Prostate gland (tissue), 2 donors: Measurements from ENCODE around the gene USP51. TPM values are rescaled to one million over a fixed set of nuclear protein-coding genes. Genes with fewer than 3 reads are reported as not detected.

ENCODE experiments used
- microRNA-seq: library from miRNA; unstranded; fragments of <30 nt; microRNA quantifications from one replicate; pipeline ENCODE4, GENCODE V29; 2016
- small RNA-seq, 2 donors: library from RNA; depleted of rRNA; stranded (forward); fragments of <200 nt; gene quantifications; one replicate each; pipeline ENCODE3, GENCODE V24; 2016
- total RNA-seq, 2 donors: library from RNA; depleted of rRNA; stranded (reverse); fragments of >200 nt; gene quantifications; one replicate each; pipeline ENCODE4 v1.1.0, GENCODE V29; 2016

USP51 gene
- total RNA-seq, 2 donors from 2014 or later = 1.0 to 8.5 TPM

Small RNAs within 50 kb of the gene (microRNA-seq; reads per million reads assigned to microRNA genes)
- gene MIR4536-1 (not detected), gene MIR4536-2 (not detected)

Small RNAs within 50 kb of the gene (small RNA-seq; reads per million reads assigned to genes)
- 0 reads per million in 2 donors for gene MIR4536-2

Other genes with a start within 250 kb of the USP51 start
- not detected for gene PAGE3, start 224.9 kb downstream of the USP51 start, total RNA-seq
- 10 to 100 TPM; 38.3 to 97.9 TPM for gene MAGEH1, start 37.7 kb downstream of the USP51 start, total RNA-seq
- gene FOXR2, start 133.6 kb upstream of the USP51 start, total RNA-seq = 1 to 10 TPM in 1 of 2 donors, not detected in 1; 1.2 TPM
- 10 to 100 TPM; 24.0 to 27.6 TPM for gene RRAGB, start 227.9 kb upstream of the USP51 start, total RNA-seq